ENCODE measurements around the gene NEAT1. TPM values are rescaled to one million over a fixed set of nuclear protein-coding genes. Genes with fewer than 3 reads are reported as not detected.

Gene NEAT1
- total and polyA plus RNA-seq, 11 donors = 17.0 to 760 (median 507) TPM

- peaks cover 10 to 93% (median 84%) of the 10 kb centered on the region in 9 donors for H3K36me3 ChIP-seq
- DNase-seq = no peak
- peaks cover 0 to 81% (median 52%) of the 10 kb centered on the region in 12 donors for H3K4me1 ChIP-seq
These were observed 20.3 kb downstream of the NEAT1 start for GRCh38 chr11:65442842-65443331.

GRCh38 chr11:65444314-65445051 lies 21.9 kb downstream of the NEAT1 start:
- intact Hi-C loops (cut with DNase I) = no loop called here
- ATAC-seq = peak in 1 of 4 donors; percentile 0
- Histone ChIP-seq H3K36me3 (peaks cover 10 to 77% (median 68%) of the 10 kb centered on the region in 9 donors), H3K4me3 (peak overlapping the region in 1 of 12 donors; percentile 2), H3K27ac (peak overlapping the region in 11 of 12 donors; percentile 19 to 80 (median 62)), H3K9me3 (no peaks in the 10 kb centered on the region), H3K27me3 (no peaks in the 10 kb centered on the region), H3K4me1 (peaks cover 0 to 65% (median 40%) of the 10 kb centered on the region in 12 donors)
- TF ChIP-seq CTCF (IDR thresholded peaks at IDR 0.05) (no peak), POLR2A (IDR thresholded peaks at IDR 0.05) (peak in 1 of 2 donors; percentile 4)
- 60 to 79% (median 75%) methylated on average over 8 to 14 of the region's 14 CpGs for WGBS, 4 donors
- DNase-seq = peak in 1 of 5 donors; percentile 72

More at GRCh38 chr11:65442842-65443331, 20.3 kb downstream of the NEAT1 start:
- H3K9me3 ChIP-seq = no peaks in the 10 kb centered on the region
- H3K27ac ChIP-seq = peak overlapping the region in 11 of 12 donors; percentile 48 to 80 (median 65)
- H3K27me3 ChIP-seq = no peaks in the 10 kb centered on the region
- H3K4me3 ChIP-seq = peak overlapping the region in 3 of 12 donors; percentile 7 to 34 (median 9)
- TF ChIP-seq CTCF (IDR thresholded peaks at IDR 0.05) (no peak), POLR2A (IDR thresholded peaks at IDR 0.05) (no peak)
- ATAC-seq = no peak
- 42 to 50% (median 45%) methylated on average over 9 of the region's 9 CpGs for WGBS, 4 donors
- intact Hi-C loops (cut with DNase I) = no loop called here

- WGBS, 4 donors = 79 to 84% (median 81%) methylated on average over 15 of the region's 15 CpGs
- peaks cover 0 to 59% (median 36%) of the 10 kb centered on the region in 12 donors for H3K4me1 ChIP-seq
- H3K4me3 ChIP-seq = no peak overlapping the region
- no peaks in the 10 kb centered on the region for H3K27me3 ChIP-seq
- intact Hi-C loops (cut with DNase I) = no loop called here
- TF ChIP-seq POLR2A (IDR thresholded peaks at IDR 0.05) = no peak
- TF ChIP-seq CTCF (IDR thresholded peaks at IDR 0.05) = no peak
- ATAC-seq (no peak), DNase-seq (no peak)
- peaks cover 10 to 70% (median 62%) of the 10 kb centered on the region in 9 donors for H3K36me3 ChIP-seq
- peak overlapping the region in 11 of 12 donors; percentile 19 to 80 (median 62) for H3K27ac ChIP-seq
- H3K9me3 ChIP-seq = no peaks in the 10 kb centered on the region
These were observed 22.6 kb downstream of the NEAT1 start for GRCh38 chr11:65445101-65445603.
